BJ (cell line): ENCODE measurements around the gene TNXB. TPM values are rescaled to one million over a fixed set of nuclear protein-coding genes. Genes with fewer than 3 reads are reported as not detected.

Experiments
- CTCF ChIA-PET: fragments of 350-600 bp; formaldehyde crosslinking; extraction: SDS; loops from one replicate; lab custom pipeline; 2021; ENCODE audit warnings: antibody characterized with exemption, inconsistent platforms; lab: Yijun Ruan, JAX
- POLR2A ChIA-PET: fragments of 300-600 bp; sonication (Branson Sonifier 250); formaldehyde crosslinking; extraction: SDS; loops from one replicate; lab custom pipeline; 2021; ENCODE audit warnings: antibody characterized with exemption; lab: Charles Lee
- DNase-seq: peaks from one replicate; pipeline ENCODE4 v3.0.0-alpha.2; 2011; ENCODE audit warnings: low read depth
- H3K27me3 ChIP-seq: 2 replicates; pipeline ENCODE4 v1.6.0; 2011; ENCODE audit warnings: low read length; ENCODE audit not compliant: control insufficient read depth, insufficient read depth
- H3K36me3 ChIP-seq: 2 replicates; pipeline ENCODE4 v1.5.1; 2011; ENCODE audit warnings: low read length; ENCODE audit not compliant: control insufficient read depth, insufficient read depth
- H3K4me3 ChIP-seq: 2 replicates; pipeline ENCODE4 v1.5.1; 2011; ENCODE audit warnings: low read depth, mild to moderate bottlenecking, control low read depth, low read length
- CTCF ChIP-seq: IDR thresholded peaks from 2 replicates; pipeline ENCODE4 v1.5.1; 2011; ENCODE audit warnings: low read depth, mild to moderate bottlenecking, control low read depth, inconsistent platforms, low read length, moderate library complexity; ENCODE audit not compliant: insufficient read depth
- polyA plus RNA-seq: library from polyadenylated mRNA; depleted of rRNA; stranded (reverse); fragments of >200 nt; gene quantifications from 2 replicates; pipeline ENCODE4 v1.2.3, GENCODE V29; 2011

The TNXB gene
- polyA plus RNA-seq, 1 experiment: 0.60 TPM

GRCh38 chr6:32088487-32089049 lies 20.6 kb downstream of the TNXB start:
- Histone ChIP-seq H3K36me3 (no peaks in the 10 kb centered on the region), H3K4me3 (no peak overlapping the region), H3K27me3 (peaks cover 28% of the 10 kb centered on the region)
- CTCF ChIA-PET: interaction anchor here (1.0 to 3.1 kb wide), 2 partner anchors 26 to 29 kb away, joined by 5 to 18 read pairs; no protein-coding TSS in a partner anchor
- POLR2A ChIA-PET: no interaction called here
- no peak for DNase-seq
- TF ChIP-seq CTCF: no peak

- no peak for DNase-seq
- POLR2A ChIA-PET: no interaction called here
- TF ChIP-seq CTCF: peak; percentile 66
- CTCF ChIA-PET: interaction anchor here (1.0 to 3.1 kb wide), 3 partner anchors 24 to 30 kb away, joined by 5 to 18 read pairs (median 7); no protein-coding TSS in a partner anchor
- Histone ChIP-seq H3K27me3 (peaks cover 28% of the 10 kb centered on the region), H3K4me3 (no peak overlapping the region), H3K36me3 (no peaks in the 10 kb centered on the region)
These were observed 21.3 kb downstream of the TNXB start for GRCh38 chr6:32087574-32088486.

- POLR2A ChIA-PET: no interaction called here
- peak; percentile 52 for DNase-seq
- TF ChIP-seq CTCF: no peak
- Histone ChIP-seq H3K4me3 (no peak overlapping the region), H3K27me3 (peaks cover 28% of the 10 kb centered on the region), H3K36me3 (no peaks in the 10 kb centered on the region)
- CTCF ChIA-PET: interaction anchor here (0.5 to 3.1 kb wide), 5 partner anchors 12 to 32 kb away, joined by 3 to 18 read pairs (median 3); no protein-coding TSS in a partner anchor
These were observed 22.2 kb downstream of the TNXB start for GRCh38 chr6:32086661-32087573.

GRCh38 chr6:32085759-32086459 lies 23.2 kb downstream of the TNXB start:
- POLR2A ChIA-PET: no interaction called here
- H3K36me3 ChIP-seq: no peaks in the 10 kb centered on the region
- peaks cover 28% of the 10 kb centered on the region for H3K27me3 ChIP-seq
- CTCF ChIA-PET: interaction anchor here (1.3 kb wide), 1 partner anchor 28 kb away, joined by 5 read pairs; no protein-coding TSS in a partner anchor
- no peak overlapping the region for H3K4me3 ChIP-seq
- TF ChIP-seq CTCF: no peak
- DNase-seq: no peak
